ENCODE data around the gene ARFGAP1. TPM values are rescaled to one million over a fixed set of nuclear protein-coding genes. Genes with fewer than 3 reads are reported as not detected.

ARFGAP1 gene
- total and polyA plus RNA-seq, 2 of the 4 experiments (the other 2 are of a cell fraction) = 59.1 to 194 TPM

GRCh38 chr20:63226042-63226943 lies 46.3 kb upstream of the ARFGAP1 start:
- Histone ChIP-seq H3K4me2 (ENCODE audit: low read depth, low read length) (no peak overlapping the region), H4K20me1 (ENCODE audit: insufficient read depth, low read length) (peaks cover 15% of the 10 kb centered on the region; the same call in 1 of the 2 replicates), H3K27ac (ENCODE audit: insufficient read depth, low read length) (no peak overlapping the region), H4K5ac (ENCODE audit: low read depth, low read length) (no peak overlapping the region), H3K9me1 (ENCODE audit: insufficient read depth, low read length) (peaks cover 8% of the 10 kb centered on the region; the same call in 1 of the 2 replicates), H3K56ac (ENCODE audit: extremely low read depth, insufficient read depth, low read length) (no peak overlapping the region), H3K18ac (ENCODE audit: low read depth, low read length) (no peak overlapping the region), H3K4me3 (ENCODE audit: insufficient read depth, low read depth, low read length) (no peak overlapping the region), H2BK120ac (ENCODE audit: low read depth, low read length) (no peak overlapping the region), H3K9me3 (ENCODE audit: control insufficient read depth, insufficient read depth, low read length) (no peaks in the 10 kb centered on the region), H3K23ac (ENCODE audit: low read depth, low read length) (no peak overlapping the region), H2BK20ac (ENCODE audit: low read depth, low read length) (no peak overlapping the region), H3K79me1 (ENCODE audit: low read depth in 1 of 2, low read length in 2 of 2) (no peaks in the 10 kb centered on the region), H3K4me1 (ENCODE audit: control insufficient read depth, insufficient read depth, low read length) (peaks cover 17% of the 10 kb centered on the region), H4K8ac (ENCODE audit: low read depth in 2 of 2, low read length in 2 of 2) (no peak overlapping the region), H3K9ac (ENCODE audit: low read depth, low read length) (no peak overlapping the region), H2AFZ (replicated peaks; ENCODE audit: low read length, poor library complexity) (no peak overlapping the region), H3K4ac (ENCODE audit: low read depth, low read length) (no peak overlapping the region), H3K14ac (replicated peaks; ENCODE audit: low read depth, low read length) (no peak overlapping the region), H3K36me3 (ENCODE audit: control insufficient read depth, insufficient read depth, low read length) (no peaks in the 10 kb centered on the region), H2BK5ac (ENCODE audit: low read depth, low read length, poor library complexity, severe bottlenecking) (no peak overlapping the region), H2AK9ac (replicated peaks; ENCODE audit: low read depth, low read length, poor library complexity) (no peak overlapping the region), H4K91ac (ENCODE audit: insufficient read depth, low read depth, low read length) (no peak overlapping the region), H2BK15ac (ENCODE audit: low read depth, low read length) (no peak overlapping the region), H3K27me3 (ENCODE audit: control insufficient read depth, insufficient read depth, low read length) (peaks cover 11% of the 10 kb centered on the region), H2AK5ac (ENCODE audit: low read depth, low read length) (no peak overlapping the region)
- ATAC-seq (ENCODE audit: low read depth) (no peak), DNase-seq (no peak)
- POLR2A ChIA-PET (ENCODE audit: unreplicated experiment) = no interaction called here
- CTCF ChIA-PET = no interaction called here
- WGBS, 2 experiments (ENCODE audit: extremely low coverage in 2 of 2, insufficient read length in 1 of 2) = 85% methylated on average over 8 of the region's 19 CpGs; no CpG with 5 or more reads in 1 of the 2 experiments
- in situ Hi-C loops (cut with MboI; ENCODE audit: low sequenced_read_pairs) (no loop called here), intact Hi-C loops (cut with micrococcal nuclease) (no loop called here), dilution Hi-C loops (cut with HindIII; ENCODE audit: low sequenced_read_pairs, unreplicated experiment) (no loop called here)
- BruUV-seq (replicated peaks) = no TSS peak
- TF ChIP-seq SMC3 (IDR thresholded peaks at IDR 0.05; ENCODE audit: low read depth, low read length) (no peak), CTCF (conservative IDR thresholded peaks at IDR 0.05; ENCODE audit: low read depth, low read length) (no peak), POLR2A (IDR thresholded peaks at IDR 0.05; ENCODE audit: low read depth, low read length) (no peak), MXI1 (IDR thresholded peaks at IDR 0.05; ENCODE audit: borderline replicate concordance, low read depth, low read length) (no peak), RAD21 (IDR thresholded peaks at IDR 0.05; ENCODE audit: low read length) (no peak), CEBPB (IDR thresholded peaks at IDR 0.05; ENCODE audit: low read depth, low read length) (no peak), FOS (IDR thresholded peaks at IDR 0.05; ENCODE audit: low read depth, low read length) (no peak), BHLHE40 (IDR thresholded peaks at IDR 0.05; ENCODE audit: low read depth, low read length) (no peak), RCOR1 (IDR thresholded peaks at IDR 0.05; ENCODE audit: insufficient replicate concordance, low read length) (no peak), CHD1 (IDR thresholded peaks at IDR 0.05; ENCODE audit: low read depth, low read length) (no peak), NFE2L2 (IDR thresholded peaks at IDR 0.05; ENCODE audit: low read depth, low read length) (no peak), MAFK (IDR thresholded peaks at IDR 0.05; ENCODE audit: low read depth, low read length) (no peak), MAZ (IDR thresholded peaks at IDR 0.05; ENCODE audit: borderline replicate concordance, low read depth, low read length) (no peak)
- TF ChIP-seq, protein P1, sequence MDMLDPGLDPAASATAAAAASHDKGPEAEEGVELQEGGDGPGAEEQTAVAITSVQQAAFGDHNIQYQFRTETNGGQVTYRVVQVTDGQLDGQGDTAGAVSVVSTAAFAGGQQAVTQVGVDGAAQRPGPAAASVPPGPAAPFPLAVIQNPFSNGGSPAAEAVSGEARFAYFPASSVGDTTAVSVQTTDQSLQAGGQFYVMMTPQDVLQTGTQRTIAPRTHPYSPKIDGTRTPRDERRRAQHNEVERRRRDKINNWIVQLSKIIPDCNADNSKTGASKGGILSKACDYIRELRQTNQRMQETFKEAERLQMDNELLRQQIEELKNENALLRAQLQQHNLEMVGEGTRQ (IDR thresholded peaks at IDR 0.05; ENCODE audit: low read depth, low read length) = no peak
- TF ChIP-seq, protein P2, sequence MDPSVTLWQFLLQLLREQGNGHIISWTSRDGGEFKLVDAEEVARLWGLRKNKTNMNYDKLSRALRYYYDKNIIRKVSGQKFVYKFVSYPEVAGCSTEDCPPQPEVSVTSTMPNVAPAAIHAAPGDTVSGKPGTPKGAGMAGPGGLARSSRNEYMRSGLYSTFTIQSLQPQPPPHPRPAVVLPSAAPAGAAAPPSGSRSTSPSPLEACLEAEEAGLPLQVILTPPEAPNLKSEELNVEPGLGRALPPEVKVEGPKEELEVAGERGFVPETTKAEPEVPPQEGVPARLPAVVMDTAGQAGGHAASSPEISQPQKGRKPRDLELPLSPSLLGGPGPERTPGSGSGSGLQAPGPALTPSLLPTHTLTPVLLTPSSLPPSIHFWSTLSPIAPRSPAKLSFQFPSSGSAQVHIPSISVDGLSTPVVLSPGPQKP (IDR thresholded peaks at IDR 0.05; ENCODE audit: borderline replicate concordance, low read depth, low read length) = no peak
